DOHH2 (cell line): ENCODE data around the gene PCBP3.

ENCODE experiments used
- H3F3A ChIP-seq: fragments of 200-600 bp; sonication (generic), shearing (Covaris generic); 2 replicates; pipeline ENCODE4 v1.6.0; 2016; ENCODE audit warnings: antibody characterized with exemption, mild to moderate bottlenecking; ENCODE audit not compliant: control insufficient read depth, insufficient read depth
- H3K27ac ChIP-seq: fragments of 200-600 bp; sonication (generic); 2 replicates; pipeline ENCODE4 v1.5.1; 2014; ENCODE audit warnings: low read depth, mild to moderate bottlenecking, low read length, moderate library complexity
- H3K27me3 ChIP-seq: fragments of 200-600 bp; sonication (generic); 2 replicates; pipeline ENCODE4 v1.6.1; 2014; ENCODE audit warnings: mild to moderate bottlenecking, low read length, mixed read lengths; ENCODE audit not compliant: control insufficient read depth
- H3K36me3 ChIP-seq: fragments of 200-600 bp; sonication (generic); 2 replicates; pipeline ENCODE4 v1.6.1; 2014; ENCODE audit warnings: mild to moderate bottlenecking, low read length, moderate library complexity, mixed read lengths; ENCODE audit not compliant: control insufficient read depth
- H3K4me1 ChIP-seq: fragments of 200-600 bp; sonication (generic); 2 replicates; pipeline ENCODE4 v1.6.1; 2014; ENCODE audit warnings: mild to moderate bottlenecking, low read length, mixed read lengths; ENCODE audit not compliant: control insufficient read depth
- H3K4me2 ChIP-seq: fragments of 200-600 bp; sonication (generic); 2 replicates; pipeline ENCODE4 v1.6.0; 2014; ENCODE audit warnings: mild to moderate bottlenecking, low read length, moderate library complexity
- H3K4me3 ChIP-seq: fragments of 200-600 bp; sonication (generic); 2 replicates; pipeline ENCODE4 v1.5.1; 2014; ENCODE audit warnings: mild to moderate bottlenecking, low read length, mixed read lengths
- H3K79me2 ChIP-seq: fragments of 200-600 bp; sonication (generic); 2 replicates; pipeline ENCODE4 v1.6.1; 2014; ENCODE audit warnings: mild to moderate bottlenecking, low read length, mixed read lengths; ENCODE audit not compliant: control insufficient read depth
- H3K9me2 ChIP-seq: fragments of 200-600 bp; sonication (generic); replicated peaks from 2 replicates; pipeline ENCODE4 v1.6.1; 2014; ENCODE audit warnings: mild to moderate bottlenecking, low read length, mixed read lengths; ENCODE audit not compliant: control insufficient read depth
- H3K9me3 ChIP-seq: fragments of 200-600 bp; sonication (generic); 2 replicates; pipeline ENCODE4 v1.6.1; 2014; ENCODE audit warnings: antibody characterized with exemption, low read length, mixed read lengths; ENCODE audit not compliant: control insufficient read depth, insufficient read depth
- H4K20me1 ChIP-seq: fragments of 200-600 bp; sonication (generic); 2 replicates; pipeline ENCODE4 v1.6.0; 2014; ENCODE audit warnings: low read depth, mild to moderate bottlenecking, antibody characterized with exemption, low read length, moderate library complexity; ENCODE audit not compliant: control insufficient read depth, insufficient read depth
- CTCF ChIP-seq: fragments of 200-600 bp; sonication (generic); IDR thresholded peaks from one replicate; pipeline ENCODE4 v1.5.1; 2014; ENCODE audit warnings: antibody characterized with exemption, mild to moderate bottlenecking, low read depth, low read length; ENCODE audit not compliant: poor library complexity, severe bottlenecking
- EZH2phosphoT487 ChIP-seq: fragments of 200-600 bp; sonication (generic); IDR thresholded peaks from 2 replicates; pipeline ENCODE4 v1.6.1; 2017; ENCODE audit warnings: borderline replicate concordance, mild to moderate bottlenecking, antibody characterized with exemption, low read length, moderate library complexity, mixed read lengths

The PCBP3 gene

DNA sequence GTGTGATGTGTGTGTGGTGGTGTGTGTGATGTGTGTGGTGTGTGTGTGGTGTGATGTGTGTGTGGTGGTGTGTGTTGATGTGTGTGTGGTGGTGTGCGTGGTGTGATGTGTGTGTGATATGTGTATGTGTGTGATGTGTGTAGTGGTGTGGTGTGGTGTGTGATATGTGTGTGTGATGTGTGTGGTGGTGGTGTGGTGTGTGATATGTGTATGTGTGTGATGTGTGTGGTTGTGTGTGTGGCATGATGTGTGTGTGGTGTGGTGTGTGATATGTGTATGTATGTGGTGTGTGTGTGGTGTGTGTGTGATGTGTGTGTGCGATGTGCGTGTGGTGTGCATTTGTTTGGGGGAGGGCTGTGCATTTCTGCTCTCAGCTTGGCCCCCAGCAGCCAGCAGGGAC is 7.1 kb upstream of the PCBP3 start:
- Histone ChIP-seq H3K27ac (no peak overlapping the region), H4K20me1 (no peaks in the 10 kb centered on the region), H3K4me2 (no peak overlapping the region), H3K79me2 (no peaks in the 10 kb centered on the region), H3K36me3 (no peaks in the 10 kb centered on the region), H3K27me3 (no peaks in the 10 kb centered on the region), H3K9me2 (no peaks in the 10 kb centered on the region), H3K4me3 (no peak overlapping the region), H3K9me3 (peaks cover 20% of the 10 kb centered on the region), H3F3A (peaks cover 4% of the 10 kb centered on the region; the same call in 1 of the 2 replicates), H3K4me1 (peaks cover 9% of the 10 kb centered on the region; the same call in 1 of the 2 replicates)
- no peak for TF ChIP-seq CTCF
- TF ChIP-seq EZH2phosphoT487, result no peak

- Histone ChIP-seq H3K9me2 (no peaks in the 10 kb centered on the region), H3K27ac (no peak overlapping the region), H3K4me3 (no peak overlapping the region), H3K9me3 (peaks cover 20% of the 10 kb centered on the region), H3K4me1 (peaks cover 9% of the 10 kb centered on the region; the same call in 1 of the 2 replicates), H3F3A (peaks cover 4% of the 10 kb centered on the region; the same call in 1 of the 2 replicates), H3K4me2 (no peak overlapping the region), H3K36me3 (no peaks in the 10 kb centered on the region), H3K79me2 (no peaks in the 10 kb centered on the region), H4K20me1 (no peaks in the 10 kb centered on the region), H3K27me3 (no peaks in the 10 kb centered on the region)
- TF ChIP-seq CTCF (no peak), EZH2phosphoT487 (no peak)
These were observed 6.4 kb upstream of the PCBP3 start for GRCh38 chr21:45636951-45637646.

DNA sequence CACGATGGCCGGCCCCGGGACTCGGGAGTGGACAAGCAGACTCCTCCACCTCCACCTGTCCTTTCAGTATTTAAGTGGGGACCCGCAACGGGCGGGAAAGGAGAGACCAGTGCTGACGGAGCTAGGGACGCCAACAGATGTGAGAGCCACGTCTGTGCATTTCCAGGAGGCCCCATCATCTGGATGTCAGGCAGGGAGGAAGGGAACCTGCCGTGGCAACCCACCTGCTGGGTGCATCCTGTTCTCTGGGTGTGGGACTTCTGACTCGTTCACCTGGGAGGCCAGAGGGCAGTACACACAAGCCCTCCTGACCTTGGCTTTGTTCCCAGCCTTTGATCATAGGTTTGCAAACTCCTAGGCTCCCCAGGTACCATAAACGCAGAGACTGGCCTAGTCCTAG is 5.6 kb upstream of the PCBP3 start:
- Histone ChIP-seq H3K9me2 (no peaks in the 10 kb centered on the region), H3K4me2 (no peak overlapping the region), H3K79me2 (no peaks in the 10 kb centered on the region), H3K27ac (no peak overlapping the region), H3K36me3 (no peaks in the 10 kb centered on the region), H3K9me3 (peaks cover 20% of the 10 kb centered on the region), H3K4me1 (peaks cover 7% of the 10 kb centered on the region; the same call in 1 of the 2 replicates), H4K20me1 (no peaks in the 10 kb centered on the region), H3K4me3 (no peak overlapping the region), H3F3A (peaks cover 4% of the 10 kb centered on the region; the same call in 1 of the 2 replicates), H3K27me3 (no peaks in the 10 kb centered on the region)
- TF ChIP-seq CTCF (no peak), EZH2phosphoT487 (no peak)
